ENCODE results near the gene NUDT7.

Gene NUDT7

DNA sequence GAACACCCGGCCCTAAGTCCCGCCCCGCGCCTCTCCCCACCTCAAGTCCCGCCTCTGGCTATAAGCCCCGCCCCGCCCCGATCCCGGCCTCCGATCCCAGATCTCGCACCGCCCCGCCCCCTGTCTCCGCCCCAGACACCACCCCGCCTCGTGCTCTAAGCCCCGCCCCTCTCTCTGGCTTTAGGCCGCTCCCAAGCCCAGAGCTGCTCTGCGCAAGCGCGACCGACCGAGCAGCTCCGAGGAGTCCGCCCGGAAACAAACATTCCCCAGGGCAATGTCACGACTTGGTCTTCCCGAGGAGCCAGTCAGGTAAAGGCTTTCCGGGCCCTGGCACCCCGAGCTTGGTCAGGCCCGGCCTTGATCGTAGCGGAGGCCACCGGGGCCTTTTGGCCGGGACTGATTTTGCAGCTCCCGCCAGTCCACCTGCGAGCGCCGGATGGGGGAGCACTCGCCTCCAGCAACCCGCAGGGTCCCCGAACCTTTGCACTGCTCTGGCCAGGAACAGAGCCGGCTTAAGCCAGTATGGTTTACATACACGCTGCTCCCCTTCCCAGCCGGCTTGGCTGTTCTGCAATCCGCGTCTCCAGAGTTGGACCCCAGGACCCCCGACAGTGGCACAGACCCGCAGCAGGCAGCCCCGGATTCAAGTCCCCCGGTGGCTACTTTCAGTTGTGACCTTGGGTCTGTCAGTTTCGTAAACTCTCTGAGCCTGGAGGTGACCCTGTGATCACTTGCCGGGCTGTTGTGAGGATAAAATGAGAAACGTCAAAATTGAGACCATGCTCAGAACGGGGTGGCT lies at the start of gene NUDT7:
TSS of gene NUDT7 (plus strand) at position 206 of the 799 bp plus-strand sequence. CDS start at position 275, 69 bp downstream.
- peak within 1 kb of the TSS; percentile 75 for H3K4me3 ChIP-seq (ENCODE audit: low read depth, low read length)
- TF ChIP-seq, protein P1, sequence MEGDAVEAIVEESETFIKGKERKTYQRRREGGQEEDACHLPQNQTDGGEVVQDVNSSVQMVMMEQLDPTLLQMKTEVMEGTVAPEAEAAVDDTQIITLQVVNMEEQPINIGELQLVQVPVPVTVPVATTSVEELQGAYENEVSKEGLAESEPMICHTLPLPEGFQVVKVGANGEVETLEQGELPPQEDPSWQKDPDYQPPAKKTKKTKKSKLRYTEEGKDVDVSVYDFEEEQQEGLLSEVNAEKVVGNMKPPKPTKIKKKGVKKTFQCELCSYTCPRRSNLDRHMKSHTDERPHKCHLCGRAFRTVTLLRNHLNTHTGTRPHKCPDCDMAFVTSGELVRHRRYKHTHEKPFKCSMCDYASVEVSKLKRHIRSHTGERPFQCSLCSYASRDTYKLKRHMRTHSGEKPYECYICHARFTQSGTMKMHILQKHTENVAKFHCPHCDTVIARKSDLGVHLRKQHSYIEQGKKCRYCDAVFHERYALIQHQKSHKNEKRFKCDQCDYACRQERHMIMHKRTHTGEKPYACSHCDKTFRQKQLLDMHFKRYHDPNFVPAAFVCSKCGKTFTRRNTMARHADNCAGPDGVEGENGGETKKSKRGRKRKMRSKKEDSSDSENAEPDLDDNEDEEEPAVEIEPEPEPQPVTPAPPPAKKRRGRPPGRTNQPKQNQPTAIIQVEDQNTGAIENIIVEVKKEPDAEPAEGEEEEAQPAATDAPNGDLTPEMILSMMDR (IDR thresholded peaks at IDR 0.05; ENCODE audit: low read depth, low read length, missing control alignments) = peak; percentile 43
- peak; percentile 76 for DNase-seq (ENCODE audit: low read depth)

DNA sequence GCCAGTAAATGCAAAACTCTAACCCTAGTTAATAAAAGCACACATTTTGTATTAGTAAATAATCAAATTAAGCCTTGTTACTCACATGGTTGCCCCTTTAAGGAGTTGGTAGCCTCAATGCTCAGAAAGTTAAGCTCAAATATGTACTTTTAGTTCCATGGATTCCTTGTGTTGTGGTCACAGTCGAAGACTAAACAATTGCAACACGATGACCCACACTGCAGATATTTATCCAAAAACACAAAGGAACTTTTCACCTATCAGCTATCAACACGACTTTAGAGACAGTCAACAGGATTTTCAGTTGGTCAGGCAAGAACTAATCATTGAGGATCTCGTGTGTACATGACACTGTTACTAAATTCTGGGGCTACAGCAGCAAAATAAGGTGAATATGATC lies 47.4 kb upstream of the NUDT7 start:
- TF ChIP-seq, protein P1 (IDR thresholded peaks at IDR 0.05; ENCODE audit: low read depth, low read length, missing control alignments) = no peak
- no peak for DNase-seq (ENCODE audit: low read depth)
- H3K4me3 ChIP-seq (ENCODE audit: low read depth, low read length) = no peak overlapping the region

DNA sequence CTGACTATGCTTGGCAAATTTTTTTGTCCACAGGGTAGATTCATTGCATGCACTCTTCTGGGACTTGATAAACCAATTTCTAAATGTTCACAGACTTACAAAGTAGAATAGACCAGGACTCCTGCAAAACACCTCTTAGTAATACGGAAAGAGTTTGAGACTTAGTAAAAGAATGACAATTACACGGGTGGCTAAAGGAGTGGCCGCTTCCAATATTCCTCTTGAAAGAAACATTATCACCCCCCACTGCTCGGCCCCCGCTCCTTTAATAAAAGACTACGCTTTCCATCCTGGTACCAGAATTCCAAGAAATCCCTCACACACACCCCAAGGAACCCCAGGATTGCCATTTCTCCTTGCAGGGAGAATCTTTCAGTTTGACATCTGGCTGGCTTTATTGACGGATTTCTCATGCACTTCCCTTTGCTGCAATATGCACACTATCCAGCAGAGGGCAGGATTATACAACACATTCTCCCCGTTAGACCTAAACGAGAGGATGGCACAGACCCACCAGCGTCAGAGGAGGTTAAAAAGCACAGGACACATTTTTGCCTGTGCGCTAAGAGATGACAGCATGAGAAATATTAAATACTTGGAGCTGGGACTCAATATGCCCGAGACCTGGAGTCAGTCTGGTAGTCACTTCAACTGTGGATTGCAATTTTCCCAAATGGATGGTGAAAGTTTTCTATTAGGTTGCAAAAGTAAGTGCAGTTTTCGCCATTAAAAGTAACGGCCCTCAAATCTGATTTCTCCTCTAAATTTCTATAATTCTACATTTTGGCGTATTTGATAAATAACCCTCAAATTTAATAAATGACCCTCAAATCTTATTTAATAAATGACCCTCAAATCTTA lies 46.6 kb upstream of the NUDT7 start:
- TF ChIP-seq, protein P1 (IDR thresholded peaks at IDR 0.05; ENCODE audit: low read depth, low read length, missing control alignments) = peak; percentile 81
- peak; percentile 38 for DNase-seq (ENCODE audit: low read depth)
- no peak overlapping the region for H3K4me3 ChIP-seq (ENCODE audit: low read depth, low read length)

DNA sequence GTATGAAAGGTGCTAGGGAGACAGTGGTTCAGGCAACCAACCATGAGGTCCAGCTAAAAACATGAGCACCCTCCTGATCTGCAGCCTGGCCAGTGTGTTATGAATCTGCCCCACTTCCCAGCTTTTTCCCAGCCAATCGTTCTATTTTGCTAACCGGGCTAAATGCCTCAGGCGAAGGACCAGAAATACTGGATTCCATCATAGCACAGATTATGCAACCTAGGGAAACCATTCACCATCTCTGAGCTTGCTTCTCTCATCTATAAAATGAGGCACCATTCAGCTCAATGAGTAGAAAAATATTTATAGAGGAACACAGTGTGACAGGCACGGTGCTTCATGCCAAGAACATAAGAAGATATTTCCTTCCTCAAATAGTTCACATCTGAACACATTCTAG lies 45.2 kb upstream of the NUDT7 start:
- TF ChIP-seq, protein P1 (IDR thresholded peaks at IDR 0.05; ENCODE audit: low read depth, low read length, missing control alignments) = no peak

DNA sequence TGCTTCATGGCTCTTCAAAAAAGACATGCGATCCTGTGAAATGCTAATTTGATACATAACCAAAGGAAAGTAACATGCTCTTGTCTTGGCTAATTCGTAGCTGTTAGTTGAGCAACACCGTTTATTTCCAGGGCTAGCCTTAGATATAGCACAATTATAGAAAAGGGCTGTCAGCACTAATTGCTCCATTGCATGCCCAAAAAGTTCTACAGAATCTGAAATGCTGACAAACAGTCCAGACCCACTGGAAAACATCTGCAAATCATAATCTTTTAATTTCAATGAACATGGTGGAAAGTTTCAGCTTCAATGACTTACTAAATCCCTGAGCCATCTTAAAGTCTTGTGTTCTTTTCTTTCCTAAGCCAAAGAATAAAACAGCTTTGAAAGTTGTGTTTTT lies 42.9 kb upstream of the NUDT7 start:
- DNase-seq (ENCODE audit: low read depth) = no peak
- TF ChIP-seq, protein P1 (IDR thresholded peaks at IDR 0.05; ENCODE audit: low read depth, low read length, missing control alignments) = no peak
- H3K4me3 ChIP-seq (ENCODE audit: low read depth, low read length) = no peak overlapping the region

More for the DNA sequence above, 45.2 kb upstream of the NUDT7 start:
- no peak for DNase-seq (ENCODE audit: low read depth)
- H3K4me3 ChIP-seq (ENCODE audit: low read depth, low read length) = no peak overlapping the region

DNA sequence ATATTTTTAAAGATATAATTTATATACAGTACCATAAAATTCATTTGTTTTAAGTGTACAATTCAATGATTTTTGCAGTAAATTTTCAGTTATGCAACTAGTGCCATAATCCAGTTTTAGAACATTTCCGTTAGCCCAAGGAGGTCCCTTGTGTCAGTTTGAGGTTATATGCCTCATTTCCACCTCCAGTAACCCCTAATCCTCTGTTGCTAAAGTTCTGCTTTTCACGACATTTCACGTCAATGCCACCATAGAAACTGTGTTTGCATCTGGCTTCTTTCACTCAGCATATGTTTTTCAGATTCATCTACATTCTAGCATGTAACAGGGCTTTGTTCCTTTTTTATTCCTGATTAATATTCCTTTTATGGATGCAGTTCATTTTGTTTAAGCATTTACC lies 42.4 kb upstream of the NUDT7 start:
- DNase-seq (ENCODE audit: low read depth) = peak; percentile 18
- TF ChIP-seq, protein P1 (IDR thresholded peaks at IDR 0.05; ENCODE audit: low read depth, low read length, missing control alignments) = no peak
- no peak overlapping the region for H3K4me3 ChIP-seq (ENCODE audit: low read depth, low read length)

All from GM12864 (cell line).